Nucleus accumbens (tissue), 56 donors: Measurements from ENCODE around the gene SMOC2.
A peak's percentile ranks its signal among the peaks of the same experiment; 100 is the strongest.

ENCODE experiments used
- DNase-seq, 56 donors: peaks; one replicate each; lab custom pipeline; 2025; lab: John Stamatoyannopoulos, UW

The SMOC2 gene

DNA sequence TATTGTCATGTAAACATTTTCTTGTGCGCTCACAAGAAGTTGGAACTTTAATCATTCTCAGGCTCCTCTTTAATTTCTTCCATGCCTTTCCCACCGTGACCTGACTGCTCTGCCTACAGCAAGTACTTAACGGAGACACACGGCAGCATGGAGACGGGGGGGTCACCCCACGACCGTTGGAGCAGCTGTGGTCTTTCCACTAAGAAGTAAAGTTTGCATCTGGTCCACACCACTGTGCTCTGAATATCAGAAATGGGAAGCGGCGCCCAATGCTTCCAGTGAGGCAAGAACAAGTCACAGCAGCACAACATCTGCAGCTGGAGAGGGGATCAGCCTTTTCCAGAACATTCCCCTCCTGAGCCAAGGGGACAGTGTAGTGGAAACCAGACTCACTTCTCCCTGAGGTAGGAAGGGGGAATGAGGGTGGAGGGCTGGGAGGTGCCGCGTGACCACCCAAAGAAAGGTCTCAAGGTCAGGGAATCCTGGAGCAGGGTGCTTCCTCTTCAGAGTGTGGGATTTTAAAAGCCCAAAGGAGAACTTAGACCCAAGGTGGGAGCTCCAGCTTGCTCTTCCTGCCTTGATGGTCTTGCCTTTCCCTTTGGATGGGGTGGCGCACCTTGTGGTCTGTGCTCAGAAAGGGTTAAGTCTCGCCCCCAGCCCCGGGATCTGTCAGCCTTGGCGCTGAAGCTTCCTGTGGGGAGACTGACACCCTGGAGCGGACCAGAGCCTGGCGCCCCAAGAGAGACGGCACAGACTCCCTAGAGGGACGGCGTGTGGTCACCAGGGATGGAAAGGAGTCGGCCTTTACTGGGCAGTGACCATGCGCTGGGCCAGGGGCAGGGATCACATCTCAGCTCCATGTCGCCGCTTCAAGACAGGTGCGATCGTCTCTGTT is 25.6 kb upstream of the SMOC2 start:
- DNase-seq: no peak

DNA sequence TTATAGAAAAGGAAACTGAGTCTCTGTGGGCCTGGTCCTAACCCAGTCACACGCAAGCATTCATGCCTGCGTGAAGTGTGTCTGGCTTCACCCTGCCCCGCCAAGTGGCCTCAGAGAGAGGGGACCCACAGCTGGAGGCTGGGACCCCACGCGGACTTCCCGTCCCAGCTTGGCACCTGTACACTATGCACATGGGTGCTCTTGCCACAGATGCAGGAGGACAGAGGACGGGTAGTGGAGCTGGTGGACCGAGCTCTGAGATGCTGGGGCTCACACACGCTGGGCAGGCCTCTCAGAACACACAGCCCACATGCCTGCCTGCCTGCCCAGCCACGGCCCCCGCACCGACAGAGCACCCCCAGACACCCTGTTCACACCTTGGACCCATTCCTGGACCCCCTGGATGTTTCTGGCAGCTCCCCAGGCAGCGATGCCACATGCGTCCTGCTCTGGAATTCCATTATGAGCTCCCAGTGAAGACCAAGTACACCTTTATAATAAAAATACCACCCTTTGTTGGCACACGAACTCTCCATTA is 24.9 kb upstream of the SMOC2 start:
- DNase-seq: no peak

DNA sequence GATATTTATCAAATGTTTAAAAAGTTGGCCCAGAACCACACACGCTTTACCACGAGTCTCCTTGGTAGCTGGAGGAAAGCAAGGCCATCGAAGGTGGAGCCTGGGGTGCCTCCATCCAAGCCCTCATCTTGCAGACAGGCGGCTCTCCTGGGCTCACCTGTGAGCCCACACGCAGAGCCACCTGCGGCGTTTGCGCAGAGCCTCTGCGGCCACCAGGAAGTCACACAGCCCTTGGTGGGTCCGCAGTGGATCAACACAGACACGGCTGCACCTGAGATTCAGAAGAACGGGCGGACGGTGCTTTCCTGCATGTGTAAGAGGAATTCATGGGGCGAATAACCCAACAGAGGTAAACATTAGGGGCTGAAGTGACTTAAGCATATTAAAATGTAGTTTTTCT is 24.5 kb upstream of the SMOC2 start:
- no peak for DNase-seq

DNA sequence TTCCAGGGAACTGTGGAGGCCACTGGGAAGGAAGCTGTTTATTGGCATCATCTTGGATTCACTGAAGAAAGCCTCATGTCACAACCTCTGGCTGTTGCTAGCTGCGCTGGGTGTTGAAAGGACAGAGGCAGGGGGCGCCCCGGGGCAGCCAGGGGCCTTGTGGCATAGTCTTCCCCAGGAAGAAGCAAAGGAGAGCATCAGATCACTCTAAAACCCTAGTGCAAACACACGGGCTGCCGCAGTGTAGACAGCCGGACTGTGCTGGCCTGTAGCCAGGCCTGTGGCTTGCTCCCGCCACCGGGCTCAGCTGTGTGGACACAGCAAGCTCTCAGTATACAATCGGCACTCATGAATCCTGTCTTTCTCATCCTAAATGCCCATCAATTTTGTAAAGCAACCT is 23.8 kb upstream of the SMOC2 start:
- no peak for DNase-seq

DNA sequence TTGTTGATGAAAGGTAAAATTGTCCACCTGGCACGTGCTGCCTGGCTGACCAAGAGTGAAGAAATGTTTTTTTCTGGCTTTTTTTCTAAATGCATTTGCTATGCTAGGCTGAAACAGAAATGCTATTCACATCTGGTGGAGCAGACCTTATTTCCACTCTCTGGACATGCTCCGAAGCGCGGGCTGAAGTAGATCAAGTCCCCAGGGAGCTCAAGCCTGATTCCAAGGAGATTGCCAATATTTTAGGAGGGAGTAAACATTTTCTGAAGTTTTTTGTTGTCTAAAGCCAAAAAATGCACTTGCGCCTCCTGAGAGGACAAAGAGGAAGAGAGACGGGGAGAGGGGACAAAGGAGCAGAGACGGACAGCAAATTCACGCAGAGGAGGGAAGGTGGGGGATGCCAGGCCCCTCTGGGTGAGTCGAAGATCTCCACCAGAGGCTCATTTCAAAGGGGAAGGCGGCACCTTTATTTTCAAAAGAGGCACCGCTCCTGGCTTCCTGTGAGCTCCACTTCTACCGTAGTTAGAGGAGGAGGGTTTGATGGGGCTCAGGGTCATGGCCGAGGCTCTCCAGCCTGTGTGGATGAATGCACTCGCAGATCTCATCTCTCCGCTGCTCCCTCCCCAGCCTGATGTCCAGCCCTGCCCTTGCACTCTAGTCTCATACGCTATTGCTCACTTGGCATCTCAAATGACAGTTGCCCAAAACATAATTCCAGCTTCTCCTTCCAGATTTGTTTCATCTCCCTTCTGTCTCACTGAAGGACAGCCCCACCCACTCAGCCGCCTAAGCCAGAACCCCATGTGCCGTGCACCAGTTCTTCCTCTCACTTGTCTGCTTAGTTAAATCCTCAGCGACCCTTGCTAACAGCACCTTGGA is 23.1 kb upstream of the SMOC2 start:
- no peak for DNase-seq

DNA sequence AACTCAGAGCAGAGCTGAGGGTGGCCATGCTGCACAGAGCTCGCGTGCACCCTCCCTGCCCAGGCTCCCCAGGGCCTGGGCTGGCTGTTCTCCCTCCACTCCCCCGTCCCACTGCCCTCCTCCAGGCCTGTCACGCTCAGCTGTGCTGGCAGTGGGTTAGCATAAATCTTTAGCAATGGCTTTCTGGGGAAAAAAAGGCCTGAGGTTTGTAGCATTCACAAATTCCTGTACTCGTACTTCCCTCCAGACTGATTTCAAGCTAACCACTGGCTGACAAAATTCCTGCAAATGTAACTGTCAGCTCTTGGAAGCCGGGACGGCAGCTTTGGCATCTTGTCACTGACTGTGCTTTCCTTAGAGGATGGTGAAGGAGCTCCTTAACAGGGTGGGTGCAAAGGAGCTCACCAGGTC is 22.3 kb upstream of the SMOC2 start:
- no peak for DNase-seq

DNA sequence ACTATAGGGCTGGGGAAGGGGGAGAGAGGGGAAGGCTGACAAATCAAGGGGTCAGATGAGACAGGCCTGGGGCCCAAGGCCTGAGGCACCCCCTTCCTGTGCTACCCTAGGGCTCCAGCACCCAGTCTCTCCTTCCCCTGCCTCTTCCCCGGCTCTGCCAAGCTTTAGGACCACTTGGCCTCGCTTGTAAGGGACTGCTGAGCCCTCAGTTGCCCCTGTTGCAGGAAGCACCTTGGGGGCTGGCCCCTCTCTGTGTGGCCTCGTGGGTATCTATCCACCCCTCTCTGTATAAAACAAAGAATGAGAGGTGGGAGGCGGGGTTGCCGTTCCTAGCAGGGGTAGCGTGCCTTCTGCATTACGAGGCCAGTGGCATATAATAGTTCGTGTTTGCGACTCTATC is 21.4 kb upstream of the SMOC2 start:
- no peak for DNase-seq

DNA sequence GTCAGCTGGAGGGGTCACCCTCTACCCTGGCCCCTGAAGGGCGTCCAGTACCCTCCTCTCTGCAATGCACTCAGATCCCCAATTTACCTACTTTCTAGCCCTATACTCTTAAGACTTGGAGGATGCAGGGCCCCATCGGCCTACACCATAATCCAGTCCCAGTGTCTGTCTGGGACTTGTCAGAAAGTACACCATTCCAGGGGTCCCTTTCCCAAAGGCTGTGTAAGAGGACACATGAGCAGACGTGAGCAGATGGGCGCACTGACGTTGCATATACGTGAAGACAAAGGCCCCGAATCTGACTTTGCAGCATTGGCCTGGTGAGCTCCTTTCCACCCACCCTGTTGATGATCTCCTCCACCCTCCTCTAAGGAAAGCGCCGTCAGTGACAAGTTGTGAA is 20.9 kb upstream of the SMOC2 start:
- DNase-seq: no peak

DNA sequence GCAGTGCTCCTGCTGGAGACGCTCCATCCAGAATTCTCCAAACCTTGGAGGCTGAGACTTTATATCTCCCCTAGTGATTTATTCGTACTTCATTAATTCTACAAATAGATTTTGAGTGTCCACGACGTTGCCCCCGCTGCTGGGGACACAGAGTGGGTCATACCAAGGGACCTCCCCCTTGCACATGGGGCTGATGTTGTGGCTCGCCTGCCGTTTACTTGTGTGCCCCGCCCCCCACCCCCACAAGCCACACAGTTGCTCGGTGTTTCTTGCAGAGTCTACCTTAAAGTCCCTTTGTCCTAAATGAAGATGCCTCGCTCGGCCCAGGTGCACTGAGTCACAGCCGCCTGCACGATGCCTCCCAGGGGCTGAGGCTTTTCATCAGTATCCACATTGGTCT is 20.3 kb upstream of the SMOC2 start:
- DNase-seq: no peak

DNA sequence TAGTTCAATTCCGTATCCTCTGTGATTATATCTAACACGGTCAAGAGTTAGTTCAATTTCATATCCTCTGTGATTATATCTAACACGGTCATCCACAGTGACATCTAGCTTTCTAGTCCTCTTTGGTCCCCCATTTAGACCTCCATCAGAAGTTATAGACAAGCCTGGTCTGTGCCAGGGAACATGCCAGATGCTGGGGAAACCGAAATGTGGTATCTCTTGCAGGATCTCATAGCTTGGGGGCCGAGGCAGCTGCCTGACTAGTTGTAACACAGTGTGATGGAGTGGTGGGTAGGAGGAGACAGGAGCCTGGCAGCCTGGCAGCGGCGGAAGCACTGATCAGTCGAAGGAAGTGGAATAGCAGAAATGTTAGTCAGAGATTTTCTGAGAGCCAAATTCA is 13.8 kb upstream of the SMOC2 start:
- peak in 1 of 56 donors; percentile 11 for DNase-seq

DNA sequence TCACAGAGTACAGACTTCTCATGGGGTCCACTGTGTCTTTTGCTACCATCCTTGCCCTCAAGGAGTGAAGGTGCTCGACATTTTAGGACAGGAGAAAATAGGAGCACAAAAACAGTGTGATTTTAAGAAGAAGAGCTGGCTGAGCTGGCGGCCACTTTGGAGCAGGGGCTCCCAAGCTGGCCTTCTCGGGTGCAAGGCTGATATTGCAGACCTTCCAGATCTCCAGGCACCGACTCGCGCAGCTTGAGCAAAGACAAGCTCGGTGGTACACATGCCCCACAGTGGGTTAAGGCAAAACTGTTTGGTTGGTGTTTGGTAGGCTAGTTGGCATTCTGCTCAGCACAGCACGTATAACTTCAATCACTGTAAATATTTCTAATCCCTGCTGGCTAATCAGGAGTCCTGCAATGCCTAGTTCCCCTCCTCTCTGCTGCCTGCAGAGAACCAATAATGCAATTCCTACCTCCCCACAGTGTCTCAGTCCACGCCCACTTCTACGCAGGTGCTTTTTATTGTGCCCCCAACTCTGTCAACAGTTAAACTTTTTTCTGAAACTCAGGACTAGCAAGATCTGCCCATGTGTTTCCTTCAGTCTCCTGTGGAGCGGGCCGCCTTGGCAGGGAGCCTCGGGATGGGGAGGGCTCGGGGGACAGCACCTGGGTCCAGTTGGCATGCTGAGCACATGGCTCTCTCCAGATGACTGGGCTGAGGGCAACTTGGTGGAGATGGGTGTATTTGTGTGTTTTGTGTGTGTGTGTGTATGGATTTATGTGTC is 12.7 kb upstream of the SMOC2 start:
- no peak for DNase-seq

DNA sequence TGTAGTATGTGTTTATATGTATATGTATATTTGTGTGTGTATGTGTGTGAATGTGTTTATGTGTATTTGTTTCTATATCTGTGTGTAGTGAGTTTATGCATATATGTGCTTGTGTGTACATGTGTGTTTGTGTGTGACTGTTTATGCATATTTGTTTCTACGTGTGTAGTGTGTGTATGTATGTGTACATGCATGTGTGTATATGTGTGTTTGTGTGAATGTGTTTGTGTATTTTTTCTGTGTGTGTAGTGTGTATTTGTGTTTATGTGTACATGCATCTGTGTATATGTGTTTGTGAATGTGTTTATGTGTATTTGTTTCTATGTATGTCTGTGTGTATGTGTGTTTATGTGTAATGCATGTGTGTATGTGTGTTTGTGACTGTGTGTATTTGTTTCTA is 12.1 kb upstream of the SMOC2 start:
- DNase-seq: no peak

DNA sequence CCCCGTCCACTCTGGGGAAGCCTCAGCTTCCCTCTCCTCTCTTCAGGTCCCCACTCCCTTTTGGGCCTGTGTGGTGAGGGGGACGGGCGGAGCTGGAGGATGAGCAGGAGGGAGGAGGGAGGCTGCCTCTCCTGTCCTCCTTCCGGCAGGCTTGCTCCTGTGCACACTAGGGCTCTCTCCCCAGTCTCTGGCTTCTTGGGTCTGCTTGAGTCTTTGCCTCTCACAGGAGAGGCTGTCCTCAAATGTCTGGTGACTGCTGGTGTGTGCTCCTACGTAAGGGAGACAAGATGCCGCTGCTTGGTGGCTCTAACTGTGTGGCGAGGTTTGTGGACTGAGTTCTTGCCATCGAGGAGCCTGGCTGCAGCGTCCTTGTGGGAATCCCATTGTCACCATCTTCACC is 8.8 kb upstream of the SMOC2 start:
- no peak for DNase-seq

DNA sequence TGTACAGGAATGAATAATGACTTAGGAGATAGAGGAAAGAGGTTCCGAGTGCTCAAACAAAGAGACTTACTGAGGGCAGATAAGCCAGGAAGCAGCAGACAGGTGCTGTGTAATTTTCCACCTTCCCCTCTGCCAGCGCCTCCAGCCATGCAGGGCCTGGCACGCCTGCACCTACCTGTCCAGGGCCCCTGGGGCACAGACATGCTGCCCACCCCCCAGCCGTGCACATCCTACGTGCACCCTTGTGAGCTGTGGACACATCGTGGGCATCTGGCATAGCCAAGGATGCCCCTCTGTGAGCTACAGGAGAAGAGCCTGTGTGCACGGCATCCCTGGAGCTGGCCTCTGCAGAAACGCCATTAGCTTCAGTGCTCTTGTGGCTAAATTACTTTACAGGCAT is 7.1 kb upstream of the SMOC2 start:
- DNase-seq: no peak

DNA sequence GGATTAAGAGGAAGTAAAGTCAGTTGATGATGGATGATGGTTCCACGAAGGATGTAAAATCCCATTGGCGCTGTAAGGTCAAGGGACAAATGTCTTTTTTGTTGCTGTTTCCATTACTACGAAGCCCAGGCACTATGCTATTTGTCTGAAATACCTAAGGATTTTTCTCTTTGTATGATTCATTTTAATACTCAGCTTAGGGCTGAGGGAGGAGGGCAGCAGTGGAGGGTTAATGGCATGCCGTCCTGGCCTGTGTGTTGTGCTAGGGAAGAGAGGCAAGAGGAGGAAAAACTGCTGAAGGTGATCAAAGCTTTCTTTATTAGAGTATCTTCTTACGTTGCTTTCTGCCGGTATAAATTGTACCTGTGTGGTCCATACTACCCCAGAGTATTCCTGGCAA is 6.5 kb upstream of the SMOC2 start:
- no peak for DNase-seq

DNA sequence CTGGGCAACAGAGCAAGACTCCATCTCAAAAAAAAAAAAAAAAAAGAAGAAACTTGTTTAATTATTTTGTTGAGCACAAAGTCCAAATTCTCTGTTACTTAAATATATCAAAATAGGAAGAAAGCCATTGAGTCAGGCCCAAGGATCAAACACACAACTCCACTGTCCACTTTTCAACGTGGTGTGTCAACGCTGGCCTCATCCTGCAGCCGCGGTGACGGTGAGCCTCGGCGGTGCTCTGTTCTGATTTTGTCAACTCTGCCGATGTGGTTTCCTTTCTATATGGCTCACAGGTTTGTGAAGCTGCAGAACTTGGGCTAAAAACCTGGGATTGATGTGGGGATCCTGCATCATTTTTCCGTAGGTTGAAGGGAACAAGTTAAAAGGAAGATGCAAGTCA is 3.2 kb upstream of the SMOC2 start:
- DNase-seq: no peak

DNA sequence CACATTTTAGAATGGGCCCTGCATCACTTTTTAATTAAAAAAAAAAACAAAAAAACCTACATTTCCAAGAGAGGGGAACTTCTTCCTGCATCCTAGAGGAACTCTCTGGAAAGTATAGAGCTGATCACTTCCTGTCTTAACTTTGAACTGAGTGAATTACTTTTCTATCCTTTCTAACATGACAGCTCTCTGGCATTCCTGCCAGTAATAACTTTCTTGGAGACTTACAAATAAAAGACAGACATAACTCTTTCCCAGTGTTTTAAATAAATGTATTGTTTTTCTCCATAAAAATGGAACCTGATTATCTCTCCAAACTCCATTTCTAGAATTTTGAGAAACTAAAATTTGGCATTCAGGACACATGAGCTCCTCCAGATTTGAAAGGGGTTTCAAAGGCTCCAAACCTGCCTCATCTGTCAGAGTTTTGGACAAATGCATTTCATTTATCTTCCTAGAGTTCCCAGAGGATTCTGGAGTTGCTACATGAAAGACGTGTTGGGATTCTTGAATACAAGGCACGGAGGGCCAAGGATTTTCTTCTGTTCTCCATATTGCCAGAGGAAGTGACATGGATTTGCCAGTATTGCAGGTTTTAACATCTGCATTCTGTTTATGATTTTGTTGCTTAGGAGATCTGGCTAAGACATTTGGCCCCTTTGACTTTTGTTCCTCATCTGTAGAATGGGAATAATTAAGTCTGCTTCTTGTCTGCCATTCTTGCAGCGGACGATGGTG is 2.0 kb upstream of the SMOC2 start:
- no peak for DNase-seq

DNA sequence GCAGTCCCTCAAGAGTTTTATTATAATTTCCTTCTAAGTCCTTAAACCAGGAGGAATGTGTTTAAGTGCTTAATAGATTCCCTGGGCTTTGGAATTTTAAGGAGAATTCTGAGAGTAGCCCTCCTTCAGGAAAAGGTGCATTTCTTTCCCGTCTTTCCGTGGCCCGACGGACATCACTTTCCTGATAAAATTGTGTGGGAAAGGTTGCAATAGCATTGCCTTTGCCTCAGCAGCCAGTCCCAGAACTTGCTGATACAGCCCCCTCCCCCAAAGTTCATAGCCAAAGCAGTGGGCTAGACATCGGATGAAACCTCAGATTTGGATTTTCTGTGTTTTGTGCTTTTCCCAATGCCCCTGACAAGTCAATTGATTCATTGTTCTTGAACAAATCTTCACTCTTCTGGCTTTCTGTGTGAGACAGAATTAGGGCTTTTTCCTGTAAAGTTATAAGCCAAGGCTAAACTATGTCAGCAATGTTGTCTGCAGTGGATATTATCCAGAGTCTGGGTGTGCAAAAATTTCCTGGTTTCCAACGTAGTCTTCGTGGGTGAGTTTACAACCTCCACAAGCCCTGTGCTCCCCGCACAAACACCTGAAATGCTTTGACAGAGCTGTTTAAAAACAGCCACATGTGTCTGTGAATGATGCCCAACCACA is 1.1 kb upstream of the SMOC2 start:
- DNase-seq: no peak
